ENCODE measurements around the gene MRPS18C.
A peak's percentile ranks its signal among the peaks of the same experiment; 100 is the strongest.

Gene MRPS18C

GRCh38 chr4:83455281-83456183 is at the start of gene MRPS18C, which contains the start of gene HELQ:
Gene MRPS18C, plus strand, starts transcription at chr4:83456058. Its CDS starts 20 bp downstream, at chr4:83456078.
Gene HELQ, minus strand, starts transcription at chr4:83455823. Its CDS starts 130 bp downstream, at chr4:83455693.
- peak; percentile 98 for DNase-seq
- TF ChIP-seq CTCF (IDR thresholded peaks at IDR 0.05; ENCODE audit: low read depth, low read length, missing control alignments): peak; percentile 45
- Histone ChIP-seq H3K36me3 (replicated peaks) (peaks cover 5% of the 10 kb centered on the region), H3K27ac (peak within 1 kb of the TSS; percentile 91), H3K4me3 (ENCODE audit: low read depth, low read length) (peak within 1 kb of the TSS; percentile 93), H3K27me3 (replicated peaks) (no peaks in the 10 kb centered on the region)
- in situ Hi-C loops (cut with HindIII; ENCODE audit: low pct_ligation_motif_present, low sequenced_read_pairs): no loop called here

GRCh38 chr4:83408908-83409307 is 47.0 kb upstream of the MRPS18C start:
- in situ Hi-C loops (cut with HindIII; ENCODE audit: low pct_ligation_motif_present, low sequenced_read_pairs): no loop called here
- no peak overlapping the region for H3K27ac ChIP-seq
- H3K36me3 ChIP-seq (replicated peaks): no peaks in the 10 kb centered on the region
- no peak for DNase-seq
- no peaks in the 10 kb centered on the region for H3K27me3 ChIP-seq (replicated peaks)
- no peak overlapping the region for H3K4me3 ChIP-seq (ENCODE audit: low read depth, low read length)
- no peak for TF ChIP-seq CTCF (IDR thresholded peaks at IDR 0.05; ENCODE audit: low read depth, low read length, missing control alignments)

- no peak for TF ChIP-seq CTCF (IDR thresholded peaks at IDR 0.05; ENCODE audit: low read depth, low read length, missing control alignments)
- no peak overlapping the region for H3K27ac ChIP-seq
- no peaks in the 10 kb centered on the region for H3K27me3 ChIP-seq (replicated peaks)
- no peak overlapping the region for H3K4me3 ChIP-seq (ENCODE audit: low read depth, low read length)
- no peak for DNase-seq
- H3K36me3 ChIP-seq (replicated peaks): no peaks in the 10 kb centered on the region
- in situ Hi-C loops (cut with HindIII; ENCODE audit: low pct_ligation_motif_present, low sequenced_read_pairs): no loop called here
Observed at GRCh38 chr4:83413676-83414075, 42.2 kb upstream of the MRPS18C start.

GRCh38 chr4:83417566-83417965 is 38.3 kb upstream of the MRPS18C start:
- H3K36me3 ChIP-seq (replicated peaks): no peaks in the 10 kb centered on the region
- in situ Hi-C loops (cut with HindIII; ENCODE audit: low pct_ligation_motif_present, low sequenced_read_pairs): no loop called here

GRCh38 chr4:83418211-83418610 is 37.6 kb upstream of the MRPS18C start:
- Histone ChIP-seq H3K27me3 (replicated peaks) (no peaks in the 10 kb centered on the region), H3K4me3 (ENCODE audit: low read depth, low read length) (no peak overlapping the region), H3K27ac (no peak overlapping the region), H3K36me3 (replicated peaks) (no peaks in the 10 kb centered on the region)
- no peak for DNase-seq
- in situ Hi-C loops (cut with HindIII; ENCODE audit: low pct_ligation_motif_present, low sequenced_read_pairs): no loop called here
- TF ChIP-seq CTCF (IDR thresholded peaks at IDR 0.05; ENCODE audit: low read depth, low read length, missing control alignments): no peak

More at GRCh38 chr4:83417566-83417965, 38.3 kb upstream of the MRPS18C start:
- no peak for TF ChIP-seq CTCF (IDR thresholded peaks at IDR 0.05; ENCODE audit: low read depth, low read length, missing control alignments)
- no peak overlapping the region for H3K27ac ChIP-seq
- H3K27me3 ChIP-seq (replicated peaks): no peaks in the 10 kb centered on the region
- DNase-seq: no peak
- H3K4me3 ChIP-seq (ENCODE audit: low read depth, low read length): no peak overlapping the region

Measured in brain microvascular endothelial cell (primary cell).